Calu3 (cell line): ENCODE results near the gene CEND1. TPM values are rescaled to one million over a fixed set of nuclear protein-coding genes. Genes with fewer than 3 reads are reported as not detected.

Experiments used
- BruUV-seq: library from RNA; stranded (reverse); fragments of 400-500 nt; replicated peaks from 2 replicates; lab custom pipeline; 2021; lab: Mats Ljungman, UMichigan
- CTCF ChIA-PET: fragments of 300-600 bp; sonication (Branson Sonifier 250); formaldehyde crosslinking; loops from one replicate; lab custom pipeline; 2022; ENCODE audit warnings: antibody characterized with exemption; lab: Charles Lee
- DNase-seq: peaks from one replicate; pipeline ENCODE4 v3.0.0; 2022
- H3K27ac Mint-ChIP-seq: one replicate; pipeline ENCODE4 v1.8.0; 2022; ENCODE audit warnings: mixed read lengths; ENCODE audit not compliant: unreplicated experiment
- H3K27me3 Mint-ChIP-seq: one replicate; pipeline ENCODE4 v1.8.0; 2022; ENCODE audit warnings: mixed read lengths; ENCODE audit not compliant: unreplicated experiment
- H3K36me3 Mint-ChIP-seq: one replicate; pipeline ENCODE4 v1.8.0; 2022; ENCODE audit warnings: mild to moderate bottlenecking, moderate library complexity, mixed read lengths; ENCODE audit not compliant: insufficient read depth, unreplicated experiment
- H3K4me1 Mint-ChIP-seq: one replicate; pipeline ENCODE4 v1.8.0; 2022; ENCODE audit warnings: mild to moderate bottlenecking, low read depth, mixed read lengths; ENCODE audit not compliant: unreplicated experiment
- H3K4me3 Mint-ChIP-seq: one replicate; pipeline ENCODE4 v1.8.0; 2022; ENCODE audit warnings: mild to moderate bottlenecking, low read depth, moderate library complexity, mixed read lengths; ENCODE audit not compliant: unreplicated experiment
- H3K9me3 Mint-ChIP-seq: one replicate; pipeline ENCODE4 v1.8.0; 2022; ENCODE audit warnings: low read depth, mixed read lengths; ENCODE audit not compliant: unreplicated experiment
- CTCF ChIP-seq: fragments of 200-600 bp; IDR thresholded peaks from one replicate; pipeline ENCODE4 v1.8.0; 2022; ENCODE audit warnings: antibody characterized with exemption; ENCODE audit not compliant: unreplicated experiment
- intact Hi-C: fragments of 100-400 bp; cut with micrococcal nuclease; formaldehyde crosslinking; loops from one replicate; pipeline ENCODE4 v1.10.0; 2022; ENCODE audit not compliant: unreplicated experiment
- total RNA-seq: library from RNA; stranded (reverse); gene quantifications from 2 replicates; pipeline ENCODE4 v1.2.3, GENCODE V29; 2022

The CEND1 gene
- total RNA-seq, 1 experiment from 2014 or later = not detected

- H3K27me3 Mint-ChIP-seq = no peaks in the 10 kb centered on the region
- TF ChIP-seq CTCF = no peak
- DNase-seq = no peak
- intact Hi-C loops = no loop called here
- no peak overlapping the region for H3K4me3 Mint-ChIP-seq
- peak overlapping the region; percentile 60 for H3K27ac Mint-ChIP-seq
- BruUV-seq = no TSS peak
- peaks cover 67% of the 10 kb centered on the region for H3K36me3 Mint-ChIP-seq
- CTCF ChIA-PET = no interaction called here
- no peaks in the 10 kb centered on the region for H3K9me3 Mint-ChIP-seq
- H3K4me1 Mint-ChIP-seq = peaks cover 13% of the 10 kb centered on the region
Observed at GRCh38 chr11:773830-774229, 16.1 kb downstream of the CEND1 start.

GRCh38 chr11:773425-773824 is 16.5 kb downstream of the CEND1 start:
- Mint-ChIP-seq H3K27ac (peak overlapping the region; percentile 60), H3K4me3 (no peak overlapping the region), H3K27me3 (no peaks in the 10 kb centered on the region), H3K4me1 (peaks cover 13% of the 10 kb centered on the region), H3K9me3 (no peaks in the 10 kb centered on the region), H3K36me3 (peaks cover 65% of the 10 kb centered on the region)
- CTCF ChIA-PET = no interaction called here
- DNase-seq = no peak
- TF ChIP-seq CTCF = no peak
- intact Hi-C loops = no loop called here
- BruUV-seq = no TSS peak

- no peak for TF ChIP-seq CTCF
- CTCF ChIA-PET = no interaction called here
- H3K4me3 Mint-ChIP-seq = no peak overlapping the region
- H3K27me3 Mint-ChIP-seq = no peaks in the 10 kb centered on the region
- H3K4me1 Mint-ChIP-seq = peaks cover 13% of the 10 kb centered on the region
- intact Hi-C loops = no loop called here
- no TSS peak for BruUV-seq
- peaks cover 65% of the 10 kb centered on the region for H3K36me3 Mint-ChIP-seq
- H3K9me3 Mint-ChIP-seq = no peaks in the 10 kb centered on the region
- DNase-seq = no peak
- no peak overlapping the region for H3K27ac Mint-ChIP-seq
Observed at GRCh38 chr11:772429-773390, 17.2 kb downstream of the CEND1 start.

- CTCF ChIA-PET = no interaction called here
- no peaks in the 10 kb centered on the region for H3K9me3 Mint-ChIP-seq
- no peak overlapping the region for H3K4me3 Mint-ChIP-seq
- peaks cover 13% of the 10 kb centered on the region for H3K4me1 Mint-ChIP-seq
- TF ChIP-seq CTCF = no peak
- no peak overlapping the region for H3K27ac Mint-ChIP-seq
- H3K27me3 Mint-ChIP-seq = no peaks in the 10 kb centered on the region
- no TSS peak for BruUV-seq
- intact Hi-C loops = no loop called here
- peaks cover 65% of the 10 kb centered on the region for H3K36me3 Mint-ChIP-seq
- DNase-seq = no peak
Observed at GRCh38 chr11:771617-772204, 18.2 kb downstream of the CEND1 start.
